ENCODE measurements around the gene ADCY7. TPM values are rescaled to one million over a fixed set of nuclear protein-coding genes. Genes with fewer than 3 reads are reported as not detected.

Gene ADCY7
- total RNA-seq, 4 donors from 2014 or later = 15.0 to 23.3 (median 16.9) TPM

DNA sequence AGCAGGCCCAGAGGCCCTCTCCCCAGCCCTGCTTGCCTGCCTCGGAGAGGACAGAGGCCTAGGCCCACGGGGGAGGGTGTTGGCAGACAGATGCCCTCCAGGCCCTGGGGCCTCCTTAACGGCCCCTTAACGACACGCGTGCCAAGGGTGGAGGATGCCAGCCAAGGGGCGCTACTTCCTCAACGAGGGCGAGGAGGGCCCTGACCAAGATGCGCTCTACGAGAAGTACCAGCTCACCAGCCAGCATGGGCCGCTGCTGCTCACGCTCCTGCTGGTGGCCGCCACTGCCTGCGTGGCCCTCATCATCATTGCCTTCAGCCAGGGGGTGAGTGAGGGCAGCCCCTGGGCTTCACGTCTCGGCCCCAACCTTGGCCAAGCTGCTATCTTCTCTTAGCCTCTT is 21.7 kb downstream of the ADCY7 start:
- no peaks in the 10 kb centered on the region for H3K27me3 ChIP-seq
- WGBS = 80% methylated on average over 10 of the region's 17 CpGs
- TF ChIP-seq, protein P1, sequence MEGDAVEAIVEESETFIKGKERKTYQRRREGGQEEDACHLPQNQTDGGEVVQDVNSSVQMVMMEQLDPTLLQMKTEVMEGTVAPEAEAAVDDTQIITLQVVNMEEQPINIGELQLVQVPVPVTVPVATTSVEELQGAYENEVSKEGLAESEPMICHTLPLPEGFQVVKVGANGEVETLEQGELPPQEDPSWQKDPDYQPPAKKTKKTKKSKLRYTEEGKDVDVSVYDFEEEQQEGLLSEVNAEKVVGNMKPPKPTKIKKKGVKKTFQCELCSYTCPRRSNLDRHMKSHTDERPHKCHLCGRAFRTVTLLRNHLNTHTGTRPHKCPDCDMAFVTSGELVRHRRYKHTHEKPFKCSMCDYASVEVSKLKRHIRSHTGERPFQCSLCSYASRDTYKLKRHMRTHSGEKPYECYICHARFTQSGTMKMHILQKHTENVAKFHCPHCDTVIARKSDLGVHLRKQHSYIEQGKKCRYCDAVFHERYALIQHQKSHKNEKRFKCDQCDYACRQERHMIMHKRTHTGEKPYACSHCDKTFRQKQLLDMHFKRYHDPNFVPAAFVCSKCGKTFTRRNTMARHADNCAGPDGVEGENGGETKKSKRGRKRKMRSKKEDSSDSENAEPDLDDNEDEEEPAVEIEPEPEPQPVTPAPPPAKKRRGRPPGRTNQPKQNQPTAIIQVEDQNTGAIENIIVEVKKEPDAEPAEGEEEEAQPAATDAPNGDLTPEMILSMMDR (IDR thresholded peaks at IDR 0.05) = no peak
- TF ChIP-seq EP300 (IDR thresholded peaks at IDR 0.05) = no peak
- TF ChIP-seq POLR2A (IDR thresholded peaks at IDR 0.05) = no peak
- no peak for TF ChIP-seq POLR2AphosphoS5 (IDR thresholded peaks at IDR 0.05)
- peaks cover 26% of the 10 kb centered on the region for H3K4me1 ChIP-seq
- peaks cover 10% of the 10 kb centered on the region for H3K36me3 ChIP-seq
- H3K27ac ChIP-seq = no peak overlapping the region
- H3K4me3 ChIP-seq = no peak overlapping the region
- no peak for DNase-seq (ENCODE audit: low spot score in 2 of 2)
- no peaks in the 10 kb centered on the region for H3K9me3 ChIP-seq

- Histone ChIP-seq H3K27ac (no peak overlapping the region), H3K4me3 (no peak overlapping the region), H3K4me1 (peaks cover 17% of the 10 kb centered on the region), H3K27me3 (no peaks in the 10 kb centered on the region), H3K9me3 (no peaks in the 10 kb centered on the region), H3K36me3 (peaks cover 15% of the 10 kb centered on the region)
- TF ChIP-seq, protein P1 (IDR thresholded peaks at IDR 0.05) = no peak
- TF ChIP-seq POLR2A (IDR thresholded peaks at IDR 0.05) (no peak), EP300 (IDR thresholded peaks at IDR 0.05) (no peak), POLR2AphosphoS5 (IDR thresholded peaks at IDR 0.05) (no peak)
- whole genome bisulfite sequencing = 83% methylated on average over 3 of the region's 3 CpGs
- DNase-seq (ENCODE audit: low spot score in 2 of 2) = no peak
Measured at GRCh38 chr16:50288920-50289319, 22.6 kb downstream of the ADCY7 start.

- Histone ChIP-seq H3K4me3 (no peak overlapping the region), H3K27me3 (no peaks in the 10 kb centered on the region), H3K27ac (no peak overlapping the region), H3K36me3 (peaks cover 22% of the 10 kb centered on the region), H3K4me1 (peaks cover 8% of the 10 kb centered on the region), H3K9me3 (no peaks in the 10 kb centered on the region)
- DNase-seq (ENCODE audit: low spot score in 2 of 2) = no peak
- TF ChIP-seq EP300 (IDR thresholded peaks at IDR 0.05) (no peak), POLR2A (IDR thresholded peaks at IDR 0.05) (no peak), POLR2AphosphoS5 (IDR thresholded peaks at IDR 0.05) (no peak)
- TF ChIP-seq, protein P1 (IDR thresholded peaks at IDR 0.05) = no peak
- WGBS = 82% methylated on average over 20 of the region's 30 CpGs
Measured at GRCh38 chr16:50289950-50290764, 23.8 kb downstream of the ADCY7 start.

- no peak for DNase-seq (ENCODE audit: low spot score in 2 of 2)
- Histone ChIP-seq H3K27me3 (no peaks in the 10 kb centered on the region), H3K9me3 (no peaks in the 10 kb centered on the region), H3K4me1 (peaks cover under 1% of the 10 kb centered on the region), H3K4me3 (no peak overlapping the region), H3K36me3 (peaks cover 25% of the 10 kb centered on the region), H3K27ac (no peak overlapping the region)
- TF ChIP-seq, protein P1 (IDR thresholded peaks at IDR 0.05) = no peak
- no peak for TF ChIP-seq POLR2A (IDR thresholded peaks at IDR 0.05)
- TF ChIP-seq POLR2AphosphoS5 (IDR thresholded peaks at IDR 0.05) = no peak
- no peak for TF ChIP-seq EP300 (IDR thresholded peaks at IDR 0.05)
- no CpG with 5 or more reads among the region's 6 CpGs for WGBS
Measured at GRCh38 chr16:50290856-50291255, 24.5 kb downstream of the ADCY7 start.

DNA sequence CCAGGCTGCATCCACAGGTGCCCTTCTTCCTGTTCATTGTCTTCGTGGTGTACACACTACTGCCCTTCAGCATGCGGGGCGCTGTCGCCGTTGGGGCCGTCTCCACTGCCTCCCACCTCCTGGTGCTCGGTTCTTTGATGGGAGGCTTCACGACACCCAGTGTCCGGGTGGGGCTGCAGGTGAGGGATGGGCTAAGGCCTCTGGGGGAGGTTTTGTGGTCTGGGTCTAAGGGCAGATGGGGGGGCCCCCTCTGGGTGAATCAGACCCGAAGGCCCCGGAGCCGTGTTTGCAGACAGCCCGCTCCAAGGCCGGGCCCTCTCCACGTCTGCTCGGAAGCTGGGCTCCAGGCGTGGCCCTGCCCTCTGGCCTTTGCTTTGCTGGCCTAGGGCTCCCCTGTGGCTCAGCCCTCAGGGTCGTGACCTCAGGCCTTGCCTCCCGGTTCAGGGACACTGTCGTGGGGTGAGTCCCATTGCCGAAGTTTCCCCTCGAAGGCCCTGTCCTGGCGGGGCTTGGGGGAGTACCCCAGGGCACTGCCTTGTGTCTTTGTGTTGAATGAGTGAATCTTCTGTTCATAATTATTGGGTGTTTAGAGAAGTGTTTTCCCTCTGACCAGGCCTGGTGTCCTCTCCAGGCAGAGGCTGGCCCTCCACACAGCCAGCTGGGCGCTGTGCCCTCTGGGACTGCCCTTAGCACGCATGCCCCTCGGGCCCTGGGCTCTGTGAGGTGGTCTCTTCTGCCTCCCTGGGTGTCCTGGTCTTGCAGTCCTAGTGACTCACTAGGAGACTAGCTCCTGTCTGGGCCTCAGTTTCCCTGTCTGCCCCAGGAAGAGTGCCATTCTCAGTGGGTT is 25.6 kb downstream of the ADCY7 start:
- WGBS = 93% methylated on average over 12 of the region's 26 CpGs
- TF ChIP-seq POLR2AphosphoS5 (IDR thresholded peaks at IDR 0.05) (no peak), EP300 (IDR thresholded peaks at IDR 0.05) (no peak), POLR2A (IDR thresholded peaks at IDR 0.05) (no peak)
- TF ChIP-seq, protein P1 (IDR thresholded peaks at IDR 0.05) = no peak
- Histone ChIP-seq H3K27ac (no peak overlapping the region), H3K4me1 (no peaks in the 10 kb centered on the region), H3K27me3 (no peaks in the 10 kb centered on the region), H3K9me3 (no peaks in the 10 kb centered on the region), H3K4me3 (no peak overlapping the region), H3K36me3 (peaks cover 25% of the 10 kb centered on the region)
- no peak for DNase-seq (ENCODE audit: low spot score in 2 of 2)
